Stimulated activated CD8-positive, alpha-beta memory T cell treated with anti-CD3 and anti-CD28 coated beads, Interleukin-7, amount 100 ng/mL, for 4 hours (primary cell): ENCODE measurements around the gene NDUFA1.
"Not testable (repeated sequence)": the region's sequence is repeated elsewhere in the genome, so short reads cannot be mapped to it uniquely, and the experiment has no call there.

Source experiments
- DNase-seq, 2 donors: peaks; one replicate each; pipeline ENCODE4 v3.0.0-alpha.2; 2020; ENCODE audit warnings: low read depth in 2 of 2

NDUFA1 gene

DNA sequence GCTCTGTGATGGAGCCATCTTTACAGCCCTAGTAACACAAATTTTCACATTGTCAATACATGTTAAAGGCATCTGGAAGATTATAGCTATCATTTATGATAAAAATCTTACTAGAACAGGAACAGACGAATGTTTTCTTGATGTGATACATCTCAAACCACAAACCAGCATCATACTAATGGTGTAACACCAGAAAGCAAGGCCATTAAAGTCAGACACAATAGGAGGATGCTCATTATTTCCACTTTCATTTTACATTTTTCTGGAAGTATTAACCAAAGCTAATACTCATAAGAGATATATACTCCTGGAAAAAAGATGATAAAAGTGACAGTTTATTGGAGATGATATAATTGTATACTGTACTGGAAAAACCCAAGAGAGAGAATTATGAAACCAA, 29.3 kb downstream of the NDUFA1 start:
- DNase-seq, result no peak

DNA sequence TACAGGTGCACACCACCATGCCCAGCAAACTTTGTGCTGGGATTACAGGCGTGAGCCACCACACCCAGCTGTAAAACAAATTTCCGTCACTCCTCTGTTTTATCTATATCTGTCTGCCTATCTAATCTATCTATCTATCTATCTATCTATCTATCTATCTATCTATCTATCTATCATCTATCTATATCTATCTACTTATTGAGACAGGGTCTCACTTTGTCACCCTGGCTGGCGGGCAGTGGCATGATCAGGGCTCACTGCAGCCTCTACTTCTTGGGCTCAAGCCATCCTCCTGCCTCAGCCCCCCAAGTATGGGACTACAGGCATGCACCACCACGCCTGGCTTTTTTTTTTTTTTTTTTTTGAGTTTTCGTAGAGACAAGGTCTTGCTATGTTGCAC, 44.7 kb downstream of the NDUFA1 start:
- no peak for DNase-seq

DNA sequence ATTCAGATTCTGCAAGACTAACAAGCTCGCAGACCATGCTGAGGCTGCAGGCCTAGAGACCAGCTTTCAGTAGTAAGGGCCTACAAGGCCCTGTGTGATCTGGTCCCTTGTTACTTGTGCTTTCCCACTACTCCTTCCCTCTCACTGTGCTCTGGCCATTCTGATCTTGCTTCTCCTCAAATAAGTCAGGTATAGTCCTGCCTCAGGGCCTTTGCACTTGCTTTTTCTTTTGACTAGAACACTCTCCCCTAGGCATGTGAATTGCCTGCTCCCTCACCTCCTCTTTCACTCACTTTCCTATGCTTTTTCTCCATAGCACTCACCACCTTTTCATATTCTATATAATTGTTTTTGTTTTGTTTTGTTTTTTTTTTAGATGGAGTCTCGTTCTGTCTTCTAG, 46.2 kb downstream of the NDUFA1 start:
- no peak for DNase-seq

DNA sequence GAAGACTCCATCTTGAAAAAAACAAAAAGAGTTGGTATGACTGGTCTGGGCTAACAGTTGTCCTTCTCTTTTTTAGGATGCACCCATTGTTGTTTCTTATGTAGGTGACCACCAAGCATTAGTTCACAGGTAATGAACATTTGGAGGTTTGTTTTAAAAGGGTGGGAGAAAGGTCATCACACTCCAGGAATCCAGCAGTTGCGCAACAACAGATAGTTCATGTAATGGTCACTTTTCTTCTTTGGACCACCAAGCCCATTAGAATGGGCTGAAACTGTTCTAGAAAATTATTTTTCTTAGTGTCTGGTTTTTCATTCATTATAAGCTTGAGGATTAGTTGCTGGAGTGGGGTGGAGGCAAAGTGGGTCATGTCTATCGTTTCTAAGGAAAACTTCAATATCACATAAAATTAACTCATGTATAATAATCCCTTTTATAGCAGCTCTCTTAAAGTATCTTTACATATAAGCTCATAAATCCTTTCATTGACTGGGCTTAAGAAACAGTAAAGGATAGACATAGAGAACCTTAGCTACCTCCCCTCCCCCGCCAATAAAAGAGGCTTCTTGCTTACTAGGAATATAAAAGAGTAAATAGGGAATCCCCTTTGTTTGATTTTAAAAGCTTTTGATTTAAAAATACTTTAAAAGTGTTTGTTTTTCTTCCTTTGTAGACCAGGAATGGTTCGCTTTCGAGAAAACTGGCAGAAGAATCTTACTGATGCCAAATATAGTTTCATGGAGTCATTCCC, 48.4 kb downstream of the NDUFA1 start:
- no peak for DNase-seq

DNA sequence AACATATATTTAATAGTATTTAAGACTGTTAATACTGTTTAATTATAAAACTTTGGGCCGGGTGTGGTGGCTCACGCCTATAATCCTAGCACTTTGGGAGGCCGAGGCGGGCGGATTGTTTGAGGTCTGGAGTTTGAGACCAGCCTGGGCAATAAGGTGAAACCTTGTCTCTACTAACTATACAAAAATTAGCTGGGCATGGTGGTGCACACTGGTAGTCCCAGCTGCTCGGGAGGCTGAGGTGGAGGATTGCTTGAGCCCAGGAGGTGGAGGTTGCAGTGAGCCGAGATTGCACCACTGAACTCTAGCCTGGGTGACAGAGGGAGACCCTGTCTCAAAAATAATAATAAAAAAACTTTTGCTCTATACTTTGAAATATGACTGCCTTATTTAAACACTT, 50.8 kb downstream of the NDUFA1 start:
- DNase-seq, result not testable (repeated sequence)
